Measurements from ENCODE around the gene SH3BP1. TPM values are rescaled to one million over a fixed set of nuclear protein-coding genes. Genes with fewer than 3 reads are reported as not detected.

The SH3BP1 gene
- total and polyA plus RNA-seq, 7 experiments from 2014 or later: 12.9 to 157 (median 80.4) TPM

DNA sequence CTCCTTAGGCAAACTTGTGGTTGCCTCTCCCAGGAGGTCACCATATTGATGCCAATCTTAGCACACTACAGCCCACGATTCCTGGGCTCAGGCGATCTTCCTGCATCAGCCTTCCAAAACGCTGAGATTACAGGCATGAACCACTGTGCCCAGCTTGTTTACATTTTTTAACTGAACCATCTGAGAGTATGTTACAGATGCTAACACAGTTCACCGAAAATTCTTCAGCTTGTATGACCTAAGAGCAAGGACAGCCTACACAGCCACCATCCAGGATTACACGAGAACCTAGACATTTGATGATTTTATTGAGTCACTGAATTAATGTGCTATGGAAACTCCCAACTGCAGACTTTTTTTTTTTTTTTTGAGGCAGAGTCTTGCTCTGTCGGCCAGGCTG lies 30.1 kb downstream of the SH3BP1 start:
- no peaks in the 10 kb centered on the region for H3K9me3 ChIP-seq (ENCODE audit: control insufficient read depth in 2 of 3, low read length in 3 of 3)
- Mint-ChIP-seq H3K36me3 (peaks cover 0 to 5% (median 0%) of the 10 kb centered on the region in 5 donors), H3K27me3 (no peaks in the 10 kb centered on the region), H3K4me3 (no peak overlapping the region), H3K4me1 (peaks cover 9 to 47% (median 36%) of the 10 kb centered on the region in 7 donors), H3K9me3 (peaks cover 0 to 1% (median 0%) of the 10 kb centered on the region in 11 donors), H3K27ac (peak overlapping the region in 4 of 9 donors; percentile 18 to 69 (median 48))
- intact Hi-C loops (cut with micrococcal nuclease): no loop called here
- H3K27ac ChIP-seq (ENCODE audit: low read depth, low read length): no peak overlapping the region
- no peak for ATAC-seq
- POLR2A ChIA-PET: interaction anchor here (1.3 to 10.0 kb wide), 5 partner anchors 8 to 133 kb away, joined by 3 to 142 read pairs (median 5); partner anchors contain the start of genes NOL12 and PDXP
- peaks cover 3 to 21% of the 10 kb centered on the region in 2 donors for H3K4me1 ChIP-seq (ENCODE audit: control insufficient read depth in 2 of 2, insufficient read depth in 2 of 2, low read length in 2 of 2)
- no peak overlapping the region for H3K4me3 ChIP-seq (ENCODE audit: low read length)
- no peaks in the 10 kb centered on the region for H3K27me3 ChIP-seq (ENCODE audit: control insufficient read depth in 2 of 2, insufficient read depth in 2 of 2, low read length in 2 of 2)
- CTCF ChIA-PET: interaction anchor here (0.7 to 1.6 kb wide), 4 partner anchors 9 to 36 kb away, joined by 3 to 6 read pairs (median 5); no protein-coding TSS in a partner anchor
- H3K36me3 ChIP-seq (ENCODE audit: control insufficient read depth in 2 of 3, insufficient read depth in 3 of 3, low read length in 3 of 3): peaks cover 0 to 13% (median 0%) of the 10 kb centered on the region in 3 experiments
- DNase-seq: no peak

- Mint-ChIP-seq H3K27me3 (no peaks in the 10 kb centered on the region), H3K27ac (peak overlapping the region; percentile 58 to 100 (median 87)), H3K4me1 (peaks cover 9 to 64% (median 42%) of the 10 kb centered on the region in 7 donors), H3K9me3 (peaks cover 0 to 1% (median 0%) of the 10 kb centered on the region in 11 donors), H3K4me3 (peak overlapping the region; percentile 3 to 75 (median 68)), H3K36me3 (peaks cover 0 to 5% (median 0%) of the 10 kb centered on the region in 5 donors)
- no peaks in the 10 kb centered on the region for H3K27me3 ChIP-seq (ENCODE audit: control insufficient read depth in 2 of 2, insufficient read depth in 2 of 2, low read length in 2 of 2)
- DNase-seq: peak in 5 of 9 donors; percentile 35 to 55 (median 46)
- intact Hi-C loops (cut with micrococcal nuclease): loop anchor here in 1 of 2 donors (10.0 kb wide), 2 partner anchors 388 to 448 kb away; partner anchors contain the start of gene CYTH4
- peak overlapping the region; percentile 45 for H3K27ac ChIP-seq (ENCODE audit: low read depth, low read length)
- H3K36me3 ChIP-seq (ENCODE audit: control insufficient read depth in 2 of 3, insufficient read depth in 3 of 3, low read length in 3 of 3): no peaks in the 10 kb centered on the region
- no peak for ATAC-seq
- H3K4me1 ChIP-seq (ENCODE audit: control insufficient read depth in 2 of 2, insufficient read depth in 2 of 2, low read length in 2 of 2): peaks cover 14 to 33% of the 10 kb centered on the region in 2 donors
- ChIA-PET CTCF (interaction anchor here (1.1 to 2.1 kb wide), 4 partner anchors 9 to 29 kb away, joined by 5 to 10 read pairs (median 6); partner anchors contain the start of gene PDXP), POLR2A (interaction anchor here (1.0 to 10.0 kb wide), 7 partner anchors 8 to 64 kb away, joined by 3 to 142 read pairs (median 6); partner anchors contain the start of genes NOL12 and PDXP)
- H3K4me3 ChIP-seq (ENCODE audit: low read length): no peak overlapping the region
- H3K9me3 ChIP-seq (ENCODE audit: control insufficient read depth in 2 of 3, low read length in 3 of 3): no peaks in the 10 kb centered on the region
Measured at GRCh38 chr22:37672206-37672919, 32.9 kb downstream of the SH3BP1 start.

DNA sequence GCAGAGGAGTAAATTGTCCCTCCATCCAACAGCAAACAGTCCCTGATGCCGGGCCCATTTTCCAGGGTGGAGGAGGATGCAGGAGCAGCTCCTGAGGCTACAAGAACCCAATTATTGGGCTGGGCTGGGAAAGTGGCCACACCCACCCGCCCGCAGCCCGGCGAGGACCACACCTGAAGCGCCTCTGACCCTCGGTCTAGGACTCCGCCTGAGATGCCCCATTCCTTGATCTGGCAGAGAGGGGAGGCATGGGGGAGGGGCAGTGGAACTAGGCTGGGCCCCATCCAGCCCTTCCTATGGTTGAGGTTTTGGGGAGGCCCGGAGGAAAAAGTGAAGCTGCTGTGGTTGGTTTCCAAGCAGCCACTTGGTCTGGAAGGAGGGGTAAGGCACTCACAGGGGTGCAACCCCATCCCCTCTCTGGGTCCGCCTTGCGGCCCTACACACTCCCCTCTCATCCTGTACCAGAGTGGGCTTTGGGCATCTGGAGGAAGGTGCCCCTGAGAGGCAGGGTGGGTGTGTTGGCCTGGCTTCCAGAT lies 33.5 kb downstream of the SH3BP1 start:
- H3K4me1 ChIP-seq (ENCODE audit: control insufficient read depth in 2 of 2, insufficient read depth in 2 of 2, low read length in 2 of 2): peaks cover 17 to 36% of the 10 kb centered on the region in 2 donors
- peaks cover 9 to 70% (median 47%) of the 10 kb centered on the region in 7 donors for H3K4me1 Mint-ChIP-seq
- no peaks in the 10 kb centered on the region for H3K27me3 ChIP-seq (ENCODE audit: control insufficient read depth in 2 of 2, insufficient read depth in 2 of 2, low read length in 2 of 2)
- no peaks in the 10 kb centered on the region for H3K27me3 Mint-ChIP-seq
- no peak for DNase-seq
- H3K27ac ChIP-seq (ENCODE audit: low read depth, low read length): peak overlapping the region; percentile 45
- POLR2A ChIA-PET: interaction anchor here (0.8 to 10.0 kb wide), 7 partner anchors 8 to 34 kb away, joined by 3 to 142 read pairs (median 18); partner anchors contain the start of genes NOL12, PDXP and SH3BP1
- no peak overlapping the region for H3K4me3 ChIP-seq (ENCODE audit: low read length)
- CTCF ChIA-PET: no interaction called here
- H3K36me3 Mint-ChIP-seq: peaks cover 0 to 7% (median 0%) of the 10 kb centered on the region in 5 donors
- peak overlapping the region in 8 of 10 donors; percentile 3 to 75 (median 68) for H3K4me3 Mint-ChIP-seq
- H3K9me3 Mint-ChIP-seq: peaks cover 0 to 1% (median 0%) of the 10 kb centered on the region in 11 donors
- no peaks in the 10 kb centered on the region for H3K36me3 ChIP-seq (ENCODE audit: control insufficient read depth in 2 of 3, insufficient read depth in 3 of 3, low read length in 3 of 3)
- H3K27ac Mint-ChIP-seq: peak overlapping the region; percentile 59 to 100 (median 93)
- H3K9me3 ChIP-seq (ENCODE audit: control insufficient read depth in 2 of 3, low read length in 3 of 3): no peaks in the 10 kb centered on the region
- intact Hi-C loops (cut with micrococcal nuclease): loop anchor here in 1 of 2 donors (10.0 kb wide), 2 partner anchors 388 to 448 kb away; partner anchors contain the start of gene CYTH4
- no peak for ATAC-seq

DNA sequence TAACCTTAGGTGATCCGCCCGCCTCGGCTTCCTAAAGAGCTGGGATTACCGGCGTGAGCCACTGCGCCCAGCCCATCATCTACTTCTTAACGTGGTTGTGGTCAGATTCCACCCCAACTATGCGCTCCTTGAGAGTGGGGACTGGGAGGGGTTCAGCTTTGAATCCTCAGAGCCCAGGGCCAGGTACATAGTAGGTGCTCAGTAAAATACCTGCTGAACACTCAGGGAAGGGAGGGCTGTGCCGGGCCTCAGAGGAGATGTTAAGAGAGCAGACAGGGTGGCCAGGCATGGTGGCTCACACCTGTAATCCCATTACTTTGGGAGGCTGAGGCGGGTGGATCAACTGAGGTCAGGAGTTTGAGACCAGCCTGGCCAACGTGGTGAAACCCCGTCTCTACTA lies 34.8 kb downstream of the SH3BP1 start:
- H3K36me3 Mint-ChIP-seq: peaks cover 0 to 7% (median 0%) of the 10 kb centered on the region in 5 donors
- peaks cover 0 to 1% (median 0%) of the 10 kb centered on the region in 11 donors for H3K9me3 Mint-ChIP-seq
- H3K27ac Mint-ChIP-seq: peak overlapping the region; percentile 58 to 100 (median 93)
- peak overlapping the region; percentile 48 for H3K27ac ChIP-seq (ENCODE audit: low read depth, low read length)
- H3K9me3 ChIP-seq (ENCODE audit: control insufficient read depth in 2 of 3, low read length in 3 of 3): no peaks in the 10 kb centered on the region
- H3K4me3 ChIP-seq (ENCODE audit: low read length): no peak overlapping the region
- no peak for ATAC-seq
- no peak for DNase-seq
- ChIA-PET CTCF (interaction anchor here (0.7 to 13.7 kb wide), 4 partner anchors 9 to 36 kb away, joined by 4 to 254 read pairs (median 4); partner anchors contain the start of gene SH3BP1), POLR2A (interaction anchor here (0.6 to 10.0 kb wide), 6 partner anchors 10 to 41 kb away, joined by 3 to 142 read pairs (median 50); partner anchors contain the start of genes PDXP and SH3BP1)
- intact Hi-C loops (cut with micrococcal nuclease): loop anchor here in 1 of 2 donors (10.0 kb wide), 2 partner anchors 389 to 449 kb away; partner anchors contain the start of gene CYTH4
- H3K27me3 ChIP-seq (ENCODE audit: control insufficient read depth in 2 of 2, insufficient read depth in 2 of 2, low read length in 2 of 2): no peaks in the 10 kb centered on the region
- peak overlapping the region; percentile 48 to 99 (median 90) for H3K4me3 Mint-ChIP-seq
- no peaks in the 10 kb centered on the region for H3K27me3 Mint-ChIP-seq
- peaks cover 9 to 73% (median 49%) of the 10 kb centered on the region in 7 donors for H3K4me1 Mint-ChIP-seq
- peaks cover 22 to 39% of the 10 kb centered on the region in 2 donors for H3K4me1 ChIP-seq (ENCODE audit: control insufficient read depth in 2 of 2, insufficient read depth in 2 of 2, low read length in 2 of 2)
- H3K36me3 ChIP-seq (ENCODE audit: control insufficient read depth in 2 of 3, insufficient read depth in 3 of 3, low read length in 3 of 3): no peaks in the 10 kb centered on the region

- Histone ChIP-seq H3K9me3 (ENCODE audit: control insufficient read depth in 2 of 3, low read length in 3 of 3) (no peaks in the 10 kb centered on the region), H3K36me3 (ENCODE audit: control insufficient read depth in 2 of 3, insufficient read depth in 3 of 3, low read length in 3 of 3) (no peaks in the 10 kb centered on the region), H3K4me3 (ENCODE audit: low read length) (peak within 1 kb of the TSS; percentile 60), H3K27me3 (ENCODE audit: control insufficient read depth in 2 of 2, insufficient read depth in 2 of 2, low read length in 2 of 2) (no peaks in the 10 kb centered on the region), H3K4me1 (ENCODE audit: control insufficient read depth in 2 of 2, insufficient read depth in 2 of 2, low read length in 2 of 2) (peaks cover 22 to 39% of the 10 kb centered on the region in 2 donors), H3K27ac (ENCODE audit: low read depth, low read length) (peak within 1 kb of the TSS; percentile 99)
- Mint-ChIP-seq H3K4me3 (peak within 1 kb of the TSS; percentile 82 to 99 (median 91)), H3K27ac (peak within 1 kb of the TSS; percentile 94 to 100 (median 100)), H3K36me3 (peaks cover 0 to 9% (median 0%) of the 10 kb centered on the region in 5 donors), H3K4me1 (peaks cover 9 to 71% (median 51%) of the 10 kb centered on the region in 7 donors), H3K9me3 (peaks cover 0 to 1% (median 0%) of the 10 kb centered on the region in 11 donors), H3K27me3 (no peaks in the 10 kb centered on the region)
- ChIA-PET POLR2A (interaction anchor here (0.6 to 10.0 kb wide), 9 partner anchors 11 to 110 kb away, joined by 3 to 142 read pairs (median 34); partner anchors contain the start of genes GGA1, NOL12, PDXP and SH3BP1), CTCF (interaction anchor here (0.6 to 13.7 kb wide), 4 partner anchors 14 to 62 kb away, joined by 3 to 254 read pairs (median 4); partner anchors contain the start of gene SH3BP1)
- intact Hi-C loops (cut with micrococcal nuclease): loop anchor here (5.0 to 10.0 kb wide), 4 partner anchors 132 to 450 kb away; partner anchors contain the start of genes CYTH4 (in 1 of the 2), EIF3L (in 1 of the 2) and GCAT (in 1 of the 2)
- ATAC-seq (peak; percentile 55), DNase-seq (peak; percentile 39 to 77 (median 53))
Measured at GRCh38 chr22:37674951-37675929, 35.8 kb downstream of the SH3BP1 start, which contains the start of gene LGALS1. TSS of gene LGALS1 (plus strand) at chr22:37675636. CDS start at chr22:37675703, 67 bp downstream.
